Fibroblast of peridontal ligament (primary cell): ENCODE data around the gene TRERF1.
A peak's percentile ranks its signal among the peaks of the same experiment; 100 is the strongest.

Experiments
- DNase-seq: peaks from one replicate; pipeline ENCODE4 v3.0.0-alpha.2; 2010; ENCODE audit errors: extremely low read depth

TRERF1 gene

DNA sequence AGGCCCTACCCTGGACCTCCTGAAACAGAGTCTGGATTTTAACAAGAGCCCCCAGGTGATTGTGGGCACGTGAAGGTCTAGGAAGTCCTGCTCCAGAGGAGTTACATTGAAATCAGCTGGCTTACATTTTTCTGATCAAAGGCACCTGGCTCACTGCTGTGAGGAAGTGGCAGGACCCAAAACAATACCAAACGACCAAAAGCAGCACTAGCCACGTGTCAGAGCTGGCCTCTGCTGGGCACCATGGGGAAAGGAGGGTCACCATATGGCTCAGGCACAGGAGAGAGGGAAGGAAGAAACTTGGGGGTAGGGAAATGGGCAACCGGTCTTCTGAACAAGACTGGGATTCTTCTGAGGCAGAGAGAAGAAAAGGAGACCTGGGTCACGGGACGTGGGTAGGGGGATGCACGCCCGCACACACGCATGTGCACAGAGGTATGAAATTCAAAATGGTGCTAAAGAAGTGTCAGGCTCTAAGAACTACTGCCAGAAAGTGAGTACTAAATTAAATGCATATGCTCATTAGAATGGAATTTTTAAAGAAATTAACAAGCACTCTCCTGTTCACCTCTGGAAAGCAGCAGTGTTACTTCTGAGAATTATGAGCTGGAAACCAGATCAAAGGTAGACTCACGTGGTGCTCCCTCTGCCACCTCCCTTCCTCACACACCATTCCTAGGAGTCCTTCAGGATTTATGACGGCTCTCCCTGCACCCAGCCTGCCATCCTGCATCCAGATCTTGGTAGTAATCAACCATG lies 113.6 kb downstream of the TRERF1 start:
- no peak for DNase-seq

- DNase-seq = no peak
These were observed 115.3 kb downstream of the TRERF1 start for GRCh38 chr6:42336431-42336830.

- peak; percentile 31 for DNase-seq
These were observed 115.8 kb downstream of the TRERF1 start for GRCh38 chr6:42335896-42336295.

DNA sequence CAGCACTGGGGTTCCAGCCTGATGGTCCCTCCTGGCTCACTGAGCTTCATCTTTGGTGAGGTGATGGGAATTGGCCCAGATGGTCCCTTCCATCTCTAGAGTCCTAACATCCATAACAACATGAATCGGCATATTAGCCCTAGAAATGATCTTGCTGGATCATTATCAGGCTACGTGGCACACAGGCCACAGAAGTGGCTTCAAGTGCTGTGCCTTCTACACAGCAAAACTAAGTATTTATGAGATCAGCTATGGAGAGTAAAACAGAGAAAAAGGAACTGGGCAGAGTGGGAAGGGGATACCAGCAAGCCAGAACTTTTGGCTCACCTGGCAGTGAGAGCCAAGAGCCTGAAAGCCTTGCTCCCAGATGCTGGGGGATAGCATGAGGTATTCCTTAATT lies 116.9 kb downstream of the TRERF1 start:
- no peak for DNase-seq

- no peak for DNase-seq
These were observed 118.1 kb downstream of the TRERF1 start for GRCh38 chr6:42333612-42334011.

GRCh38 chr6:42332916-42333315 lies 118.8 kb downstream of the TRERF1 start:
- DNase-seq = no peak

DNA sequence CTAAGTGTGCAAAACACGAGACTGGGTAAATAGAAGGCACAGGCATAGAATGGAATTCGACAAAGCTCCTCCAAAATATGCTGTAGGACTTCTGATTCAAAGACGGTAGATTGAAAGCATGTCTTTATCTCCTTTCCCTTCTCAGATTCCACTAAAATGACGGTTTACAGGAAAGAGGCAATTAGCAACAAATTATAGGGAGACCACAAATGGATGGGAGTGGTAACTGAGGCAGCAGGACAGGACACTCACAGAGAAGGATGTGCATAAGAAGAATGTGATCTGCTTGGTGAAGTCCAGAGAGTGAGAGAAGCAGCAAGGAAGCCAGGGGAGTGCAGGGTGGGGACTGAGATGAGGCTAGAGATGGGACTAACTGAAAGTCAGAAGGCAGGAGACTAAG lies 120.7 kb downstream of the TRERF1 start:
- no peak for DNase-seq

GRCh38 chr6:42326248-42326647 lies 125.5 kb downstream of the TRERF1 start:
- DNase-seq = no peak

DNA sequence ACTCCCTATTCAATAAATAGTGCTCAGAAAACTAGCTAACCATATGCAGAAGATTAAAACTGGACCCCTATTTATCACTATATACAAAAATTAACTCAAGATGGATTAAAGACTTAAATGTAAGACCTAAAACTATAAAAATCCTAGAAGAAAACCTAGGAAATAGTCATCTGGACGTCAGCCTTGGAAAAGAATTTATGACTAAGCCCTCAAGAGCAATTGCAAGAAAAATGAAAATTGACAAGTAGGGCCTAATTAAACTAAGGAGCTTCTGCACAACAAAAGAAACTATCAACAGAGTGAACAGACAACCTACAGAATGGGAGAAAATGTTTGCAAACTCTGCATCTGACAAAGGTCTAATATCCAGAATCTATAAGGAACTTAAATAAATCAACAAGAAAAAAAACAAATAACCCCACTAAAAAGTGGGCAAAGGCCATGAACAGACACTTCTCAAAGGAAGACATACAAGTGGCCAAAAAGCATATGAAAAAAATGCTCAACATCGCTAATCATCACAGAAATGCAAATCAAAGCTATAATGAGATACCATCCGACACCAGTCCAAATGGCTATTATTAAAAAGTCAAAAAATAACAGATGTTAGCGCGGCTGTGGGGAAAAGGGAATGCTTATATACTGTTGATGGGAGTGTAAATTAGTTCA lies 126.9 kb downstream of the TRERF1 start:
- DNase-seq = peak; percentile 51

- no peak for DNase-seq
These were observed 129.1 kb downstream of the TRERF1 start for GRCh38 chr6:42322676-42323075.

GRCh38 chr6:42321976-42322375 lies 129.8 kb downstream of the TRERF1 start:
- DNase-seq = no peak

- DNase-seq = no peak
These were observed 131.0 kb downstream of the TRERF1 start for GRCh38 chr6:42320762-42321161.

GRCh38 chr6:42318480-42318879 lies 133.2 kb downstream of the TRERF1 start:
- DNase-seq = no peak

DNA sequence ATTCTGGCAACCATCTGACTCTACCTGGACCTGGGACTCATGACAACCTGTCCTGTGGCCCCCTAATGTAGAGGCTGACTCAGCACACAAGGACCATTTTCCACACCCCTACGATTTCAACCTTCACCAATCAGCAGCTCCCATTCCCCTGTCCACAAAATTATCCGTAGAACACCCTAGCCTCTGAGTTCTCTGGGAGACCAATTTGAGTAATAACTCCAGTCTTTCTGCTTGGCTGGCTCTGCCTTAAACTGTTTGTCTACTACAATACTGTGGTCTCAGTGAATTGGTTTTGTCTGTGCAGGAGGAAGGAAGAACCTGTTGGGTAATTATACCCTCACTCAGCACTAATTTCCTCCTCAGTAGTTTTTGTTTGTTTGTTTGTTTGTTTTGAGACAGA lies 134.7 kb downstream of the TRERF1 start:
- peak; percentile 54 for DNase-seq

- DNase-seq = peak; percentile 94
These were observed 135.4 kb downstream of the TRERF1 start for GRCh38 chr6:42315991-42316970.

DNA sequence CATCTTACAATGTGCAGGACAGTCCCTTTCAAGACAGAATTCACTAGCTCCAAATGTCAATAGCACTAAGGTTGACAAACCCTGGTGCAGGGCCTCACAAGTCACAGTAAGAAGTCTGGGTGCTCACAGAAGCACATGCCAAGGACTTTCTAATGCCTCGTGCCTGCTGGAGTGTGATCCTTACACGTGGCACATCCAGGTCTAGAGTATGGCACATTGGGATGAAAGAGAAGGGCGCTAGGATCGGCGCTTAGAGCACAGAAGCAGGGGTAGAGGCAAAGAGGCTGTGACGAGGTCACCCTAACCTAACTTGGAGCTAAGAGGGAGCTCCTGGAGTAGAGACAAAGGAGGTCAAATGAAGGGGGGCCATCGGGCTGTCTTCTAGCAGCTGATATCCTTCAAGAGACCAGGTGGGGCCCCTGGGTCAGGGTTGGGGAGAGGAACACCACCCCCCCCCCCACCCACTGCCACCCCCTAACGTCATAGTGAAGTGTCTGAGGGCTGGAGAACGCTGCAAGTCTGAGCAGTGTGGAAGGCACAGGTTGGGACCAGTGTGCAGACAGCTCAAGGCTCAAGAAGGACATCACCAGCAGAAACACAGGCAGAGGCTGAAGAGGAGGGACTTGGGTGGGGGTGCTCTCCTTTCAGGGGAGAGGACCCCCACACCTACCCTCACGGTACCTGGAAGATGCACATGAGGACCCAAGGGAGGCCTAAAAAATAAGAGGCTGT lies 136.3 kb downstream of the TRERF1 start:
- DNase-seq = no peak

DNA sequence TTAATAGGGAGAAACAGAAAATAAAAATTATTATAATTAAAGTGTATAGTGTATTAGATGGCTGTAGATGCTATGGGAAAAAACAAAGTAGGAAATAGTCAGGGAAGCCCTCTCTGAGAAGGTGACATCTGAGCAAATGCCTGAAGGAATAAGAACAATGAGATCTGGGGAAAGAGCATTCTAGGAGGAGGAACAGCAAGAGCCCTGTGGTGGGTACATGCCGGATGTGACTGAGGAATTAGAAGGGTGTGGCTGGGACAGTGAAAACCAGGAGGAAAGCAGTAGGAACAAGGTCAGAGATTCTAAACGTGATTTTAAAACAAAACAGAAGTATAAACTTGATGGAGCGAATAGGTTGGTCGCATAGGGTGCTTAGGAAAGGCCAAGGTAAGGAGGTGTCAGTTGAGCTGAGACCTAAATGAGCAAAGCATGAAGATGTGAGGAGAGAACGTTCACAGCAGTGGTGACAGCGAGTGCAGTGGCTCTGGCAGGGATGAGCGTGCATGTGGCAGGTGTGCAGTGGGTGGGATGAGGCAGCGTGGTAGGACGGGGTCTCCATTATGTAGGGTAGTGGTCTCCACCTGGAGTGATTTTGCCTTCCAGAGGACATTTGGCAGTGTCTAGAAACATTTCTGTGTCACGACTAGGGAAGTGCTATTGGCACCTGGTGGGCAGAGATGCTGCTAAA lies 137.0 kb downstream of the TRERF1 start:
- no peak for DNase-seq

DNA sequence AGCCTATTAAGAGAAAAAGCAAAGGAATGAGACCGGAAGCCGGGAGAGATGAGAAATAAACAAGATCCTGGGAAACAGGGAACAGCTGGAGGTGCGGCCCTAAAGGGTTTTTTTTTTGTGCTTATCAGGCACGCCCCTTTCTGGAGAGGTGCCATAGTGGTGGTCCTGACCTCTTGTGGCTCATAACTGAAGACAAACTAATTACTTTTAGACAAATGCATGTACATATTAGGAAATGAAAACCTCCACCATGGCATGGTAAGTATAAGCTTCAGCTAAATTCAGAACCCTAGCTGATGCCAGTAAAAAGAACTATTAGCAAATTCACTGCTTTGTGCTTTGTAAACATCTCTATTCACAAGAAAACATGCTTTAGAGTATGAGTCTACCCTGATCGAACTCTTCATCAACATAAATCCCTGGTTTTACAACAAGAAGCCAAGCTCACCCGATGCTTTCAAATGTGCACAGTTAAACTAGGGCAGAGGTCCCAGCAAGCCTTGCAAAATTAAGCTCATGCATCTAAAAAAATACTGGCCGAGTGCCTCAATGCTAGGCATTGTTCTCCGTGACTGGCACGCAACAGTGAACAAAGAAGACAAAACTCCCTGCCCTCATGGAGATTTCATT lies 137.7 kb downstream of the TRERF1 start:
- DNase-seq = peak; percentile 74

- DNase-seq = peak; percentile 48
These were observed 138.7 kb downstream of the TRERF1 start for GRCh38 chr6:42313038-42313437.

- DNase-seq = no peak
These were observed 144.6 kb downstream of the TRERF1 start for GRCh38 chr6:42307141-42307470.
